HG02571 (cell line): Measurements from ENCODE around the gene ABHD12B.

ENCODE experiments used
- ATAC-seq: cut with Tn5 transposase; IDR thresholded peaks from one replicate; pipeline ENCODE4 v1.9.1; 2021; ENCODE audit warnings: mild to moderate bottlenecking, moderate library complexity; ENCODE audit not compliant: unreplicated experiment

Gene ABHD12B

DNA sequence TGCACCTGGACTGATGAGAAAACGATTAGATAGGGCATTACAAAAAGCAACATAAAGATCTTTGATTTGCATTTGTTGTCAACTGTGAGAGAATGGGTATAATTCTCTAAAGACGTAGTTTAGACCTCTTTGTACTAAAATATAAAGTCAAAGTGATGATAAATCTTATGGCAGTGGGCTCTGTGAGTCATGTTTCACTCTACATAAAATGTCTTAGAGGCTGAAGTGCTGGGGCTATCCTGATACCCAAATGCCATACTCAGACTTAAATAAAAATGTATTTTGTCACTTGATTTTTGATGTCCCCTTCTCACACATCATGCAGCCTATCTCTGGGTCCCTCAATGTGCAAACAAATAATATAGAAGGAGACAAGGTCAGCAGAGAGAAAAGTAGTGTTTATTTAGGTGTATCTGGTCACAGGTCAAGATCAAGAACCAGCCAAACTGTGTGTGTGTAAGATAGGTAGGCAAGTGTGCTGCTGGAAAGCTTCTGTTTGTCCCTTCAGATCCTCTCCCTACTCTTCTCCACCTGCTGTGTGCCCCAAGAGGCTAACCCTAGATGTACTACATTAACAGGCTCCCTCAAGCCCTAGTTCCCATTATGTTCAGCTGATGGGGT lies 33.9 kb upstream of the ABHD12B start:
- ATAC-seq, result no peak

DNA sequence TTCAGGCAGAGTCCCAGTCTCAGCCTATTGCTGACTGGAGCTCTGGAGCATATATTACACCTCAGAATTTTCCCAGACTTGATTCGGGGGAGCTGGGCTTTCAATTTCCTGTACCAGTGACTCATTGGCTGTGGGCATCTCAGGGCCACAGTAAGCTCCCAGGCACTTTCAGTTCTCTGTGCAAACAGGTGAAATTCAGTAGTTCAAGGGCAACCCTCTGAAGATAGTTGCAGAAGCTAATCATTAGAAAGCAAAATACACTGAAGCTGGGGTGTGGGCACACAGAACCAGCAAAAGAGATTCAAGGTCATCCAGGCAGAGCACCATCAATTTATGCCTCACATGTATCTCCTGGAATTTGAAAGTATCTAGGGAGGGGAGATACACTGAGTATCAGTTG lies 32.8 kb upstream of the ABHD12B start:
- no peak for ATAC-seq

DNA sequence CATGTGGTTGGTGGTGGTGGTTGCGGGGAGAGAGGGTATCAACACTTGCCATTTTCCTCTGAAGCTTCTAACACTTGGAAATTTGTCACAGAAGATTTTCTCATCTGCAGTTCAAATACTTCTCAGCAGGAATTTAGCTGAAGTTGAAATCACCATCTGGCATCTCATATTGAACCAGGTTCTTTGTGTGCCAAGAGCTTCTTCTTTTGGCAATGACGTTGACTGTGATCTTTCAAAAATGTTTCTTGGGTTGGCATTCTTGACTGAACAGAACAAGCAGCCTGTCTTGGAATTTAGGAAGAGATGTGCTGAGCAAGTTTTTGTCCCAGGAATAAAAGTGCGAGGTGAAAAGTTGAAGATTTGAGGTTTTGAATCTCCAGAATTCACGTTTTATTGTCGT lies 32.2 kb upstream of the ABHD12B start:
- no peak for ATAC-seq

DNA sequence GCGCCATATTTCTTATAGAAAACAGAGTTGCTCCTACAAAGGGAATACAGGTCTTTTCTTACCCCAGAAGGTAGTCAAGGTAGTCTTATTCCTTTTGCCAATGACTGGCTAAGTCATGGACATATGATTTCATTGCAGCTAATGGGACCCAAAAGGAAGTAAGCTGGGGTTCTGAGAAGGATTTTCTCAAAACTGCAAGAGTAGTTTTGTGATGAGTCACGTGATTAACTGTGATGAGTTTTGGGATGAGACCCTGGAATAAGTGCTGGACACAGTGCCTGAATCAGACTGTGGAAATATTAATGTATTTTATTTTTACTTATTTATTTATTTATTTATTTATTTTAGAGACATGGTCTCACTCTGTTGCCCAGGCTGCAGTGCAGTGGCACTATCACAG lies 27.5 kb upstream of the ABHD12B start:
- ATAC-seq, result no peak

DNA sequence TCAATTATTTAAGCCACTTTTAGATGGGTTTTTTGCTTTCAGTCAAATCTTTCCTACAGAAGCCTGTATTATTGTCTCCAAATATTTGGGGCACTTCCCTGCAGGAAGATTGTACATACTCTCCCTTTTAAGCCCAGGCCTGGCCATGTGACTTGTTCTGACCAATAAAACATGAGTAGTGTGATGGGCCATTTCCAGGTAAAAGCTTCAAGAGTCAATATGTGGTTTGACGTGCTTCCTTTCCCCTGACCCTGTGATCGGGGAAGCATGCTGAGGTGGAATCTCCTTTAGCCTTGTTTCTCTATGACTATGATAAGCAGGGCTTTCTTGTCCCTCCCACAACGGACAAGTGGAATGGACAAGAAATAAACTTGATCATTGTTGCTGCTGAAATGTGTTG lies 26.7 kb upstream of the ABHD12B start:
- ATAC-seq, result no peak

DNA sequence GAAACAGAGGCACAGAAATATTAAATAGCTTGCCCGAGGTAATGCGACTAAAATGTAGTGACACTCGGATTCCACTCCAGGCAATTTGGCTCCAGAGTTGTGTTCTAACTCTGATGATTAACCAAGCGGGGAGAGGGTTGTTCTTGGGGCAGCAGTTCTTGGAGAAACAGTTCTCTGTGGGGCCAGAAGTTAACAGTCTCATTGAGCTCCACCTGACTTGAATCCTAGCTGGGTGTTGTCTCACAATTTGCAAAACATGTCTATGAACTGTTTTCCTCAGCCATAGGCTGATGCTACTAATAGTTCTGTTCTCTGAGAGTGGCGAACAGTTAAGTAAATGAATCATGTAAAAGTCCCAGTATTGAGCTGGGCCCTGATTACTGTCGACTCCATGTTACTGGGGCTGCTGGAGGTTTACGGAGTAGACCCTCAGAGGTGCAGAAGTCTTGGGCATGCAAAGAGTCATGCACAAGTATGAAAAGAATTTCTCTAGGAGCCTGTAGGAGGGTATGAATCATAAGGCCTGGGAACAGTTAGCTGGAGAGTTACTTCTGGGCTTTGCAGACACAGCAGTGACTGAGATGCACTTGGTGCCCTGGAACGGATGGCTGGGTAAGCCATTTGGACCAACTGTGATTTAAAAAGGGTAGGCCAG lies 25.5 kb upstream of the ABHD12B start:
- no peak for ATAC-seq

DNA sequence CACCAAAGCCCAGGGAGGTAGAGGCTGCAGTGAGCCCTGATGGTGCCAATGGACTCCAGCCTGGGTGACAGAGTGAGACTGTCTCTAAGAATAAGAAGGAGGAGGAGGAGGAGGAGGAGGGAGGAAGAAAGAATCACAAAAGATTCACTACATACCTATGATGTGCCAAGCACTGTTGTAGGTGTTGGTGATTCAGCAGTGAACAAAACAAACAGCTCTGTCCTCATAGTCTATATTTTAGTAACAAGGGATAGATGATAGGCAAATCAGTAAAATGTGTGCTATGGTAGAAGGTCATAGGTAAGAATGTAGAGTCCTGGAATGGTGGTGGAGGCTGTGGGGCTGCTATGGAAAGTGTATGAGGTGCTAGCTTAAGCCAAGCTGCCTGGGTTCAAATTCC lies 18.0 kb upstream of the ABHD12B start:
- no peak for ATAC-seq

DNA sequence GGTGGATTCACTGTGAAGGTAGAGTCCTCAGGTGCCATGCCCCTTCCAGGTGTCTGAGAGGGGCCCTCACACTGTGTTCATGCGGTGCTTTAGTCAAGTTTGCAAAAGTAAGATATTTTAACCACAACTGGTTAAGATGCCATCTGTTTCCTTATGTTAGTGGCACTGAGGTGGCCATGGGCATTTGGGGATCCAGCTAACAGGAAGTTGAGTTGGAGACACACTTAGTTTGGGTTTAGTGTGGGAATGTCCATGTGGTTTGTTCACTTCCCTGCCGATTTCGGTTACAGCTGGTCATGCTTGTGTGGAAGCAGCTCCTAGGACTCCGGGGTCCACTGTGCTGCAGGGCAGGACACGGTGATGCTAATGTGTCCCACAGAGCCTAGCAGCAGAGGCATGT lies 17.3 kb upstream of the ABHD12B start:
- no peak for ATAC-seq

DNA sequence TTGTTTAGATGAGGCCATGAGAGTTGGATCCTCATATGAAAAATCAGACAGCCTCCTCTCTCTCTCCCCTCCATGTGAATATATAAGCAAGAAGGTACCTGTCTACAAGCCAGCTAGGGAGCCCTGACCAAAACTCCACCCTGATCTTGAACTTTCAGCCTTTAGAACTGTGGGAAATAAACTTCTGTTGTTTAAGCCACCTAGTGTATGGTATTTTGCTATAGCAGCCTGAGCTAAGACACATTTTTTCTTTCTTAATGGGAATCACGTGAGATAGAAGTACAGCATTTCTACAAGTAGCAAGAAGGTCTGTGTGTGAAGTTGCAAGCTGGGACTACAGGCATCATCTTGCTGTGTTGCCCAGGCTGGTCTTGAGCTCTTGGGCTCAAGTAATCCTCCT lies 16.3 kb upstream of the ABHD12B start:
- ATAC-seq, result no peak

DNA sequence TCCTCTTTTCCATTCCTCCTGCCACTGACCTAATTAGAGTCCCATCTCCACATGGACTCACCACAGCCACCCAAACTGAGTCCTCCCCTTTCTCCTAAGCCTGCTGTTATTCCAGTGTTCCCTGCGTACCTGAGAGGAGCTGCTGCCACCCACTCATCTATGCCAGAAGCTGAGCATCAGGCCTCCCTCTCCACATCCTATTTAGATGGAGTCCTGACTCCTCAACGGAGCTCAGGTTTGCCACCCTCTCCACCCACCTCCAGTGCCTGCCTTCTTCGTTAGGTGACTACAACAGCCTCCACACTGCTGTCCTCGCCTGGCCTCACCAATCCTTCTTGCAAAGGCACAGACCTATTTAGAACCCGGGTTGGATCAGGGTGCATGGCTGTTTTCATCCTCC lies 15.2 kb upstream of the ABHD12B start:
- ATAC-seq, result no peak

DNA sequence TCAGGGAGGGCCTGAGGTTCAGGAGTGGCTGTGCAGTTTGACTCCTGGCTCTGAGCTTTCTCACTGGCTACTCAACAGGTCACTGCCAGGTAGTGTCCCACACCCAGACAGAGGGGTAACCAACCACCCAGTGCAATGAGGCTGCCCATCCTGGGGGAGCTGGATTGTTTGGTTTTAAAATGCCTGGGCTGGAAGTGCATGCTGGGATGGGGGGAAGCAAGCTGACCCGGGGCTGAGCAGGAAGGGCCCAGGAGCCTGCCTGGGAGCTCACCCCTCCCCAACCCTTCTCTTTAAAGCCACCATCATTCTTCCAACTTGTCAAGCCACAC lies 12.6 kb upstream of the ABHD12B start:
- no peak for ATAC-seq

DNA sequence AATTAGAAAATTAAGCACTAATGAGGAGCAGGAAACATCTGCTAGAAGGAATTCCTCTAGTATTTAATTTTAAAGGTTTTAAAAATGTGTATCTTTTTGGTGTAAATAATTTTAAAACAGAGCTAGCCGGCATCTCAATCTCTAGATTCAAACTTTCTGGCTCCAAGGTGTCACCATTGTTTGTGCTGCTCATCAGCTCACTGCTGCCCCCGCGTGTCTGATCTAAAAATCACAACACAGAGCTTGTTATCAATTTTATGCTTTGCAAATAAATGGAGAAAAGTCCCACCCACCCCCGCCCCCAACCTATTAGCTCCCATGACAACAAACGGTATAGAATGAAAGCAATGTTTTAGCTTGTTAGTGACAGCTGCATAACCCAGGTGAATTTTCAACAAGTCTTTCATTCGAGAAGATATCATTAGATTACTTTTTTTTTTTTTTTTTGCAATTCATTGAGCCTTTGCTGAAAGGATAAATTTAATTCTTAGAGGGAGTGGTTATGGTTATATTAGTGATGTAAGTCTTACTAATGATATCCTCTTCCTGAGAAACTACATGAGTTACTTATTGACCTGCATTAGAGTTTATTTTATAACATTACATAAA lies 11.3 kb upstream of the ABHD12B start:
- ATAC-seq, result peak; percentile 55

DNA sequence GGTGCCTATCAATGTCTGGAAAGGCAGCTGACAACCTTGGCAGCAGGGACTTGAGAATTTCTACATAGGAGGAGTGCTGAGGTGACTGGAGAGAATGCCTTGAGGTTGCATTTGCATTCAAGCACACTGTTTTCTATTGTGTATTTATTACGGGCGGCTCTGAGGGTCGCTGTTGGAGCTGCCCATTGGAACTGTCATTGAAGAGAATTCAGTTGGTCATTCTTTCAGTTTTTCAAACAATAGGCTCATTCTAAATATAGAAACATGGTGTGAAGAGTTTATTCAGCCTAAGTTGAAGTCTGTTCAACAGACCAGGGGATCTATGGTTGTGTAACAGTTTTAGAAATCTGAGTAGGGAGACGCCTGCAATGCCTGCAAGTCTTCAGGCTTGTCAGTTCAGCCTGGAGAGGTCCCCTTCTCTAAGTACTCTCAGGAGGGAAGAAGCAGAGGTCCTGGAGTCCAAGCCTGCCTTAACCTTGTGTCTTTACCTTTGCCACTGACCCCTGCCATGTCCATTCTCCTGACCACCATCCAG lies 9.8 kb upstream of the ABHD12B start:
- ATAC-seq, result no peak

DNA sequence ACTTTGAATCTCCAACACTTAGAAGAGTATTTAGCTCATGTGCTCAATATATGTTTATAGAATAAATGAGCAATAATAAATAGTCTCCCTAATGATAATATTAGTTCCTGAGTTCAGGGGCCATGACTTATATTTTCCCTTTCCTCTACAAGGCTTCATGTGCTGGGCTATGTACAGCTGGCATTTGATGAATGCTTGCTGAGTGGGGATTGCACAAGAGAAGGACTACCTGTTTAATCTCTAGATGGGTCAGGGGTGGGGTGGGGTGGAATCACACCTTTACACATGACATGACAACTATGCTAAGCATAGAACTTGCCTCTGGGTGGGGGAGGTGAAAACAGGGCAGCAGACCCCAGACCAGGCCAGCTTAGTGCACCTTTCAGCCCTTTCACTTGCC lies 7.6 kb upstream of the ABHD12B start:
- ATAC-seq, result no peak

DNA sequence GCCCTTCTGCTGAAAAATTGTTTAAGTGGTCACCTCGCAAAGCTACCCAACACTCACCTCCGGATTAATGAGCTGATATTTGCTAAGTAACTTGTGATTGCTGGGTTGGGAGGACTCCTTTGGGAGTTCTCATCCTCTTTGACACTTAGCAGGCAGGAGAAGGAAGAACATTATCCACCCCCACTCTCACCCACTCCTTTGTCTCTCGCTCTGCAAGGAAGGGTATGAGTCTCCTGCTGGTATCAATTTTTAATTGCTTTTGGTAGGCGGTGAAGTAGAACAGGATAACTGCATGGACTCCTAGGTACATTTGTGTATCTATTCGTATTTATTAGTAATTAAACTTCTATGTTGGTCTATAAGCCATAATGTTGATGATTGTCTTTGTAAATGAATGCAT lies 6.9 kb upstream of the ABHD12B start:
- no peak for ATAC-seq

DNA sequence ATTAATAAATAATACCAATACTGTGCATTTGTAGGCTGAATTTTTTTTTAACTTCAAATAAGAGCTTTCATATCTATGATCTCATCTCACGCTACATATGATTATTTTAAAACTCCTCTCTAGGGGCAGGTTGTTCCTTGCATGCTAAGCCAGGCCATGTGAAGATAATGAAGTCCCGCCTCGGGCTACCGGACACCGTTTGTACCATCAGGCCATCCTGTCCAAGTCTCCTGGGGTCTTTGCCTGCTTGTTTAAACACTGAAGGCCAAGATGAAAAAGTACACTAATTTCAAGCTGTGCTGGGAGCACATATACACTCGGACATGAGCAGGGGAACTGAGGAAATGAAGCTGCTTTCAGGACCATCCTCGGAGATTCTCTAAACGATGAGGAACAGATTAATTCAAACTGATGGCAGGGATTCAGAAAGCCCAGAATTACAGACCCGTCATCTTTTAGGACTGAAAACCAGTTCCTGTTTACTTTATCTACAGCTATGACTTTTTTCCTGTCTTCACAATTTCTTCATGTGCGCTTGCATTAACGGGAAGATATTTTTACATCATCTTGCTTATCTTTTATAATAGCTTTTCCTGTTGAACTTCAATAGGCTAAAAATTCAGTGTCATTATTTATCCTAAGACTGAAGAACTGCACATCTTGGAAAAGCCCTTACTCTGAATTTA lies 6.3 kb upstream of the ABHD12B start:
- no peak for ATAC-seq

DNA sequence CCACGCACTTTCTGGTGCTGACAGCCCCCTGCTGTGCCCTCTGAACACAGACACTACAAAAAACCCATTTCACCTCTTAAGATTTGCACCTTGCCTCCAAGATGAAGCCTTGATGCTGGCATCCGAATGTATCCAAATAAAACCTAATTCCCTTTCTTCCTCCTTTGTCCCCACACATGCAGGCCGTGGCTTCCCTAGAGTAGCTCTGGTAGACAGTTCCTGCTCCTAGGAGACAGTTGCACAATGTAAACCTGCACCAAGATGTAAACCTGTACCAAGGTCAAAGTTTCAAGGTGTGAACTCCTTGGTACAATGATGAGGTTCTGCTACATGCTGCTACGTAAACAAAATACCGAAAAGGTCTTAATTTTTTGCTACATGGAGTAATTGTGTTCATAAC lies 625 bp upstream of the ABHD12B start:
- ATAC-seq, result no peak

DNA sequence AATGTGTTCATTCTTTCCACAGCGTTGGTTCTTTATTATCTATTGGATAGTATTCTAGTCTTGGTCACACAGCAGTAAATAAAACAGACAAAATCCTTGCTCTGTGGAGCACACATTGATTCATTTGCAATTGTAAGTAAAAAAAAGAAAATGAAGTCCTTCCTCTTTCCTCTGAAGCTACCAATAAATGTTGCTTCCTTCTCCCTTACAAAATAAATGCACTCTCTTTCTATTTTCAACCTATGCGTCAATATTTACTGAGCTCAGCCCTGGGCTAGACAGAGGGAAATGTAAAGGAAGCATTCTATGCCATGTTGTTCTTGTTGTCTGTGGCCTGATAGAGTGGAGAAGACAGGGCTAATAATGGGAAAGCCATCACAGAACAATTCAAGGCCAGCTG lies 2.9 kb downstream of the ABHD12B start:
- no peak for ATAC-seq

DNA sequence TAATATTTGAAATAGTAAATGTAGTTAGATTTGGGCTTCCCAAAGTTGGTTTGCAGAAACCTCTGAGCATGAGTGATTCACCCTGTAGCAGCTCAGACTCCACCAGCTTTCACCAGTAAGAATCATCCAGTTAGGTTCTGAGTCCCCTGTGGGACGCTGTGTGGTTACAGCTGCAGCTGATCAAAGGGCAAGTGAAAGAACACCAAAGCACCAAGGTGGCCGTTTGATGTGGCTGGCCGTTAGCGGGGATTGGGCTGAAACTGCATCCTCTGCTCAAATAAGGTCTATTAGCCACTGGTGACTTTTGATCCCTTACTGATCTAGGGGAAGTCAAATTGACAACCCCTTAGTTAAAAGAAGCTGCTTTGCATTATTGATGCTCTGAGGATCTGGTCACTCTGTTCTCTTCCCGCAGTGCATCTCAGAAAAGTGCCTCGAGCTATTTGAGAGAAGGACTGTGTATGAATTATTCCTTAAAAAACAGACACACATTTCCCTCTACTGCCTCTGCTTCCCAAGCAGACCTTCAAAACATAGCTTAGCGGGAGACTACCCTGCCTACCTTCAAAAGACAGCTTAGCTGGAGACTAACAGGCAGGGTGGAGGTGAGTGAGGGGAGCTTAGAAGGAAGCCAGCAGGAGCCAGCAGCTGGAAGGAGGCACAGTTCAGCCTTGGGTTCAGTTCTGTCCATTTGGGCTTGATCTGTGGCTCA lies 3.7 kb downstream of the ABHD12B start:
- peak; percentile 93 for ATAC-seq

DNA sequence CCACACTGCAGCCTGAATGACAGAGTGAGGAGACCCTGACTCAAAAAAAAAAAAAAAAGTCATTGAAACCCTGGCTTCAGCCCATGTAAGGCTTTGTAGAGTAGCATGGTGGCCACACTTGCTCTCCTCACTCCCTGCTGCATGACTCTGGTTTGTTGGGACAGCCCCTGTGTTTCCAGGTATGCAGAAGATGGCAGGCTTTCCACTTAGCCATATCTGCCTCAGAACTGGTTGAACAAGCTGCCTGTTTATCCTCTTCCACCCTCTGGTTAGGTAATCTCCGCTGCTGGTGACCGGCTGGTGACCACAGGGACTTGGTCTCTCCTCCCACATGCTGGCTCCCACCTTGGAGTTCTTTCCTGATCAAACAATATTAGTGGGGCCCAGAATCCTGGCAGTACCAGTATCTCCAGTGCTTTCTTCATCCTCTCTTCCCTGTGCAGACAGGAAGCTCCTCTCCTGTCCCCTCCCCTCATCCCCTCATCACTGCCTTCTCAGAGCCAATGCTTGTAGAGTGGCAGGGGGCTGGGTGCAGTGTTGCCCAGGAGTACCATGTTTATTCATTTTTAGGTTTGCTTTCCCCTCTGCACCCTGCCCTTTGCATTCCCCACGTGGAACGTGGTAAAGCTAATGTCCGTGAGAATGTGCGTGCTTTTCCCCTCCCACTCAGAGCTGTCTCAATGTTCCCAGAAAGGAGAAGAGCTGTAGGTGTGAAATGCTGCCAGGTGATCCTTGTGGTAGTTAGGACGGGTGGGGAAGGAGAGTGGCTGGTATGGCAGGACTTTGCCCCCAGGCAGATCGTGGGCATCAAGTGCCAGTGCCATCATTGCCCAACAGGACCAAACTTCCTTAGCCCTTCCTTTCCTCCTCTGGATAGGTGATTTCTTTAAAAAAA lies 11.3 kb downstream of the ABHD12B start:
- ATAC-seq, result no peak
